Spleen (tissue), 7 donors: ENCODE data around the gene CACNA1D.

Experiments used
- POLR2A ChIP-seq, 3 donors: fragments of 450-650 bp; IDR thresholded peaks; one replicate each; pipeline ENCODE4 v1.5.1; 2017; ENCODE audit warnings: antibody characterized with exemption in 3 of 3, mild to moderate bottlenecking in 1 of 3
- POLR2AphosphoS5 ChIP-seq, 3 donors: sonication (generic); formaldehyde crosslinking; IDR thresholded peaks; one replicate each; pipeline ENCODE4 v1.5.1; 2017; ENCODE audit warnings: antibody characterized with exemption in 3 of 3
- TF ChIP-seq, protein P1 (sequence below), 11 experiments: fragments of 200-600 bp in 7 of 11; fragments of 450-650 bp in 4 of 11; sonication (generic) in 4 of 11; IDR thresholded peaks in 8 of 11; conservative IDR thresholded peaks in 3 of 11; 1 replicate in 7 of 11; 2 replicates in 4 of 11; pipeline versions ENCODE4 v1.4.0 to v1.8.0; 2016 to 2021; ENCODE audit warnings: antibody characterized with exemption in 11 of 11, inconsistent platforms in 4 of 11, mild to moderate bottlenecking in 1 of 11
- donor health status: DM: no; HTN: no; CAD: no; lungs with moderate emphysema.
- donor health status: DM: no; HTN: no; CAD: no.
- donor health status: DM: no; HTN: no; CAD: no.

DNA sequence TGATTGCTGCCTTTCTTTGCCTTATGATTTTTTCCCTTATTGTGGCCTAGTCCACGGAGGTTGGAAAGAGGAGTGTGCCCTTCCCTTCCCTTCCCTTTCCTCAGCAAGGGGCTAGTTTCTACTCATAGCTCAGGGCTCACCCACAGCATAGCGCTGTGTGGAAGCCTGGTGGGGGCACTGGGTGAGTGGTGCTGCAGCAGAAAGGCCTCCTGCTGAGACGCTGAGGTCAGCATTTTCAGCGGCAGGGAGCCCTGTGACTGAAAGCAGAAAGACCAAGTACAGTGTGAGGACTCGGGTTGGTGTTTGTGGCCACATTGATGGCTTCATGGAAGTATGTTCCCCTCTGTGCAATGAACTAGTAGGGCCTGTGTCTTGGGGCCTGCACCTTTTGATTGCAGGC is 21.9 kb downstream of the CACNA1D start:
- TF ChIP-seq, protein P1, sequence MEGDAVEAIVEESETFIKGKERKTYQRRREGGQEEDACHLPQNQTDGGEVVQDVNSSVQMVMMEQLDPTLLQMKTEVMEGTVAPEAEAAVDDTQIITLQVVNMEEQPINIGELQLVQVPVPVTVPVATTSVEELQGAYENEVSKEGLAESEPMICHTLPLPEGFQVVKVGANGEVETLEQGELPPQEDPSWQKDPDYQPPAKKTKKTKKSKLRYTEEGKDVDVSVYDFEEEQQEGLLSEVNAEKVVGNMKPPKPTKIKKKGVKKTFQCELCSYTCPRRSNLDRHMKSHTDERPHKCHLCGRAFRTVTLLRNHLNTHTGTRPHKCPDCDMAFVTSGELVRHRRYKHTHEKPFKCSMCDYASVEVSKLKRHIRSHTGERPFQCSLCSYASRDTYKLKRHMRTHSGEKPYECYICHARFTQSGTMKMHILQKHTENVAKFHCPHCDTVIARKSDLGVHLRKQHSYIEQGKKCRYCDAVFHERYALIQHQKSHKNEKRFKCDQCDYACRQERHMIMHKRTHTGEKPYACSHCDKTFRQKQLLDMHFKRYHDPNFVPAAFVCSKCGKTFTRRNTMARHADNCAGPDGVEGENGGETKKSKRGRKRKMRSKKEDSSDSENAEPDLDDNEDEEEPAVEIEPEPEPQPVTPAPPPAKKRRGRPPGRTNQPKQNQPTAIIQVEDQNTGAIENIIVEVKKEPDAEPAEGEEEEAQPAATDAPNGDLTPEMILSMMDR (IDR thresholded peaks at IDR 0.05 in 8 of 11, conservative IDR thresholded peaks at IDR 0.05 in 3 of 11), result no peak
- TF ChIP-seq POLR2A (IDR thresholded peaks at IDR 0.05) (no peak), POLR2AphosphoS5 (IDR thresholded peaks at IDR 0.05) (no peak)
